ENCODE measurements around the gene STX12.

DNA sequence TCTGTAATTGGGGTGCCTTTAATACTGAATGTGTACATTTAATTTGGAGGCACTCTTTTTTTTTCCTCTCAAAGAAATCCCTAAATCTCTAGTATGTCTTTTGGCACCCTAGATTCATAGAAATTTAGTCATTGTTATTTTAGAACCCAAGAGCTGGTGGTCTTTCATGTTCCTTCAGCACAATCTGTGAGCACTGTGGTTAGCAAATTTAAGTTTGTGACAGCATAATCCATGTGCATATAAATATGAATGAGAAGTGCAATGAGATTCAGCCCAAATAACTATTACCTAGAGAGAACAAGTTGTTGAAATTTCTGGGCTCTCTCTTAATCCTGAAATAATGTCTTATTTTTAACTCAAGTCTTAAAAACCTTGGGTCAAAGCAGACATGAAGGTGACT lies 62.0 kb downstream of the STX12 start:
- TF ChIP-seq, protein P1, sequence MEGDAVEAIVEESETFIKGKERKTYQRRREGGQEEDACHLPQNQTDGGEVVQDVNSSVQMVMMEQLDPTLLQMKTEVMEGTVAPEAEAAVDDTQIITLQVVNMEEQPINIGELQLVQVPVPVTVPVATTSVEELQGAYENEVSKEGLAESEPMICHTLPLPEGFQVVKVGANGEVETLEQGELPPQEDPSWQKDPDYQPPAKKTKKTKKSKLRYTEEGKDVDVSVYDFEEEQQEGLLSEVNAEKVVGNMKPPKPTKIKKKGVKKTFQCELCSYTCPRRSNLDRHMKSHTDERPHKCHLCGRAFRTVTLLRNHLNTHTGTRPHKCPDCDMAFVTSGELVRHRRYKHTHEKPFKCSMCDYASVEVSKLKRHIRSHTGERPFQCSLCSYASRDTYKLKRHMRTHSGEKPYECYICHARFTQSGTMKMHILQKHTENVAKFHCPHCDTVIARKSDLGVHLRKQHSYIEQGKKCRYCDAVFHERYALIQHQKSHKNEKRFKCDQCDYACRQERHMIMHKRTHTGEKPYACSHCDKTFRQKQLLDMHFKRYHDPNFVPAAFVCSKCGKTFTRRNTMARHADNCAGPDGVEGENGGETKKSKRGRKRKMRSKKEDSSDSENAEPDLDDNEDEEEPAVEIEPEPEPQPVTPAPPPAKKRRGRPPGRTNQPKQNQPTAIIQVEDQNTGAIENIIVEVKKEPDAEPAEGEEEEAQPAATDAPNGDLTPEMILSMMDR (conservative IDR thresholded peaks at IDR 0.05; ENCODE audit: low read depth in 2 of 2), result no peak
- no peak for TF ChIP-seq EZH2 (IDR thresholded peaks at IDR 0.05; ENCODE audit: low read depth, unreplicated experiment)
- no peak for TF ChIP-seq POLR2AphosphoS5 (IDR thresholded peaks at IDR 0.05; ENCODE audit: low read depth)
- no peak for TF ChIP-seq EZH2phosphoT487 (IDR thresholded peaks at IDR 0.05; ENCODE audit: unreplicated experiment)
- TF ChIP-seq NANOG (IDR thresholded peaks at IDR 0.05; ENCODE audit: borderline replicate concordance), result no peak
- no peak for TF ChIP-seq ZNF331 (CRISPR knock-in tag; IDR thresholded peaks at IDR 0.05; ENCODE audit: low read depth)
- TF ChIP-seq, protein P2, sequence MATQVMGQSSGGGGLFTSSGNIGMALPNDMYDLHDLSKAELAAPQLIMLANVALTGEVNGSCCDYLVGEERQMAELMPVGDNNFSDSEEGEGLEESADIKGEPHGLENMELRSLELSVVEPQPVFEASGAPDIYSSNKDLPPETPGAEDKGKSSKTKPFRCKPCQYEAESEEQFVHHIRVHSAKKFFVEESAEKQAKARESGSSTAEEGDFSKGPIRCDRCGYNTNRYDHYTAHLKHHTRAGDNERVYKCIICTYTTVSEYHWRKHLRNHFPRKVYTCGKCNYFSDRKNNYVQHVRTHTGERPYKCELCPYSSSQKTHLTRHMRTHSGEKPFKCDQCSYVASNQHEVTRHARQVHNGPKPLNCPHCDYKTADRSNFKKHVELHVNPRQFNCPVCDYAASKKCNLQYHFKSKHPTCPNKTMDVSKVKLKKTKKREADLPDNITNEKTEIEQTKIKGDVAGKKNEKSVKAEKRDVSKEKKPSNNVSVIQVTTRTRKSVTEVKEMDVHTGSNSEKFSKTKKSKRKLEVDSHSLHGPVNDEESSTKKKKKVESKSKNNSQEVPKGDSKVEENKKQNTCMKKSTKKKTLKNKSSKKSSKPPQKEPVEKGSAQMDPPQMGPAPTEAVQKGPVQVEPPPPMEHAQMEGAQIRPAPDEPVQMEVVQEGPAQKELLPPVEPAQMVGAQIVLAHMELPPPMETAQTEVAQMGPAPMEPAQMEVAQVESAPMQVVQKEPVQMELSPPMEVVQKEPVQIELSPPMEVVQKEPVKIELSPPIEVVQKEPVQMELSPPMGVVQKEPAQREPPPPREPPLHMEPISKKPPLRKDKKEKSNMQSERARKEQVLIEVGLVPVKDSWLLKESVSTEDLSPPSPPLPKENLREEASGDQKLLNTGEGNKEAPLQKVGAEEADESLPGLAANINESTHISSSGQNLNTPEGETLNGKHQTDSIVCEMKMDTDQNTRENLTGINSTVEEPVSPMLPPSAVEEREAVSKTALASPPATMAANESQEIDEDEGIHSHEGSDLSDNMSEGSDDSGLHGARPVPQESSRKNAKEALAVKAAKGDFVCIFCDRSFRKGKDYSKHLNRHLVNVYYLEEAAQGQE (IDR thresholded peaks at IDR 0.05; ENCODE audit: unreplicated experiment), result no peak
- no peak for TF ChIP-seq JUNB (IDR thresholded peaks at IDR 0.05; ENCODE audit: unreplicated experiment)

All from GM23338 (cell line).